H1 (cell line): ENCODE data around the gene ZC3H8.

Experiments used
- BRCA1 ChIP-seq: IDR thresholded peaks from 2 replicates; pipeline ENCODE4 v1.6.1; 2012; ENCODE audit warnings: low read depth, low read length, improper control_type of control experiment
- CEBPB ChIP-seq: IDR thresholded peaks from 2 replicates; pipeline ENCODE4 v1.6.1; 2012; ENCODE audit warnings: low read depth, low read length
- CTCF ChIP-seq, 3 experiments: IDR thresholded peaks; 1 replicate in 2 of 3; 2 replicates in 1 of 3; pipeline versions ENCODE4 v1.5.1 to v1.6.1; 2011; ENCODE audit warnings: low read length in 3 of 3, mild to moderate bottlenecking in 3 of 3, inconsistent platforms in 2 of 3, low read depth in 1 of 3, moderate library complexity in 1 of 3; ENCODE audit not compliant: insufficient read depth in 1 of 3; ENCODE audit errors: control extremely low read depth in 1 of 3
- EGR1 ChIP-seq: IDR thresholded peaks from 2 replicates; pipeline ENCODE4 v1.6.1; 2011; ENCODE audit warnings: low read depth, low read length, borderline replicate concordance
- GABPA ChIP-seq: IDR thresholded peaks from 2 replicates; pipeline ENCODE4 v1.6.1; 2011; ENCODE audit warnings: mild to moderate bottlenecking, low read length, moderate library complexity, borderline replicate concordance; ENCODE audit not compliant: insufficient read depth
- HDAC2 ChIP-seq, 2 experiments: fragments of 300-600 bp in 1 of 2; sonication (generic) in 1 of 2; IDR thresholded peaks; 2 replicates each; pipeline ENCODE4 v1.6.1; 2011 to 2012; ENCODE audit warnings: low read depth in 2 of 2, low read length in 2 of 2, mild to moderate bottlenecking in 2 of 2, moderate library complexity in 2 of 2, borderline replicate concordance in 1 of 2, inconsistent platforms in 1 of 2
- POLR2A ChIP-seq, 2 experiments: IDR thresholded peaks; 1 replicate in 1 of 2; 2 replicates in 1 of 2; pipeline ENCODE4 v1.6.1; 2011; ENCODE audit warnings: low read depth in 2 of 2, low read length in 2 of 2, mild to moderate bottlenecking in 2 of 2; ENCODE audit errors: control extremely low read depth in 1 of 2
- POLR2AphosphoS5 ChIP-seq: IDR thresholded peaks from 2 replicates; pipeline ENCODE4 v1.6.1; 2011; ENCODE audit warnings: low read depth, low read length
- RBBP5 ChIP-seq: IDR thresholded peaks from 2 replicates; pipeline ENCODE4 v1.7.1; 2012; ENCODE audit warnings: low read depth, mild to moderate bottlenecking, inconsistent platforms, low read length, moderate library complexity, borderline replicate concordance
- RFX5 ChIP-seq: IDR thresholded peaks from 2 replicates; pipeline ENCODE4 v1.6.1; 2011; ENCODE audit warnings: low read depth, low read length, improper control_type of control experiment, borderline replicate concordance

GRCh38 chr2:112184121-112184520 lies 70.7 kb downstream of the ZC3H8 start:
- no peak for TF ChIP-seq BRCA1
- no peak for TF ChIP-seq POLR2A (IDR thresholded peaks at IDR 0.05; ENCODE audit: control extremely low read depth in 1 of 2, low read depth in 2 of 2, low read length in 2 of 2)
- no peak for TF ChIP-seq CTCF (IDR thresholded peaks at IDR 0.05; ENCODE audit: control extremely low read depth in 1 of 3, insufficient read depth in 1 of 3, low read depth in 1 of 3, low read length in 3 of 3)
- TF ChIP-seq RBBP5: no peak
- no peak for TF ChIP-seq HDAC2 (IDR thresholded peaks at IDR 0.05; ENCODE audit: borderline replicate concordance in 1 of 2, low read depth in 2 of 2, low read length in 2 of 2)
- TF ChIP-seq CEBPB: no peak
- no peak for TF ChIP-seq EGR1
- TF ChIP-seq GABPA: no peak
- no peak for TF ChIP-seq RFX5
- no peak for TF ChIP-seq POLR2AphosphoS5
